A673 (cell line): ENCODE data around the gene ZZZ3. TPM values are rescaled to one million over a fixed set of nuclear protein-coding genes. Genes with fewer than 3 reads are reported as not detected.

ENCODE experiments used
- BruUV-seq: library from RNA; stranded (reverse); fragments of 400-500 nt; replicated peaks from 2 replicates; lab custom pipeline; 2021; lab: Mats Ljungman, UMichigan
- CTCF ChIA-PET: fragments of 300-600 bp; sonication (Branson Sonifier 250); formaldehyde crosslinking; loops from one replicate; lab custom pipeline; 2022; ENCODE audit warnings: antibody characterized with exemption; lab: Charles Lee
- POLR2A ChIA-PET: fragments of 300-600 bp; sonication (Branson Sonifier 250); formaldehyde crosslinking; loops from one replicate; lab custom pipeline; 2022; ENCODE audit warnings: antibody characterized with exemption; ENCODE audit not compliant: low non-redundant PET; lab: Charles Lee
- DNase-seq: peaks from one replicate; pipeline ENCODE4 v3.0.0-alpha.2; 2015; ENCODE audit warnings: low spot score
- H3K27ac ChIP-seq: fragments of 200-600 bp; sonication (generic); 2 replicates; pipeline ENCODE4 v1.5.1; 2016; ENCODE audit warnings: mixed run types, low read depth, mild to moderate bottlenecking, mixed read lengths, antibody characterized with exemption, low read length; ENCODE audit not compliant: poor library complexity, severe bottlenecking
- H3K27me3 ChIP-seq: fragments of 200-600 bp; sonication (generic); replicated peaks from 2 replicates; pipeline ENCODE4 v1.6.1; 2017; ENCODE audit warnings: mixed run types, low read depth, mild to moderate bottlenecking, mixed read lengths, antibody characterized with exemption, low read length; ENCODE audit not compliant: insufficient read depth, poor library complexity
- H3K36me3 ChIP-seq: fragments of 200-600 bp; sonication (generic); 2 replicates; pipeline ENCODE4 v1.6.1; 2016; ENCODE audit warnings: mixed run types, mild to moderate bottlenecking, mixed read lengths, antibody characterized with exemption, low read length; ENCODE audit not compliant: insufficient read depth, poor library complexity, severe bottlenecking
- H3K4me1 ChIP-seq: fragments of 200-600 bp; sonication (generic); 2 replicates; pipeline ENCODE4 v1.6.1; 2017; ENCODE audit warnings: mixed run types, mild to moderate bottlenecking, mixed read lengths, antibody characterized with exemption, low read length; ENCODE audit not compliant: insufficient read depth, poor library complexity, severe bottlenecking
- H3K4me3 ChIP-seq: fragments of 200-600 bp; sonication (generic); 2 replicates; pipeline ENCODE4 v1.5.1; 2016; ENCODE audit warnings: low read depth, mixed run types, mild to moderate bottlenecking, mixed read lengths, low read length; ENCODE audit not compliant: poor library complexity, severe bottlenecking
- H3K9me3 ChIP-seq: fragments of 200-600 bp; sonication (generic); 2 replicates; pipeline ENCODE4 v1.6.1; 2016; ENCODE audit warnings: mixed run types, low read depth, mild to moderate bottlenecking, mixed read lengths, antibody characterized with exemption, low read length; ENCODE audit not compliant: poor library complexity, severe bottlenecking
- CTCF ChIP-seq: fragments of 300-800, 200-600 bp; sonication (generic); conservative IDR thresholded peaks from 2 replicates; pipeline ENCODE4 v1.5.1; 2017; ENCODE audit warnings: low read depth, mild to moderate bottlenecking, antibody characterized with exemption, low read length, moderate library complexity, mixed read lengths
- EZH2 ChIP-seq: fragments of 200-600 bp; sonication (generic); IDR thresholded peaks from 2 replicates; pipeline ENCODE4 v1.6.1; 2017; ENCODE audit warnings: borderline replicate concordance, low read depth, mild to moderate bottlenecking, mixed read lengths, antibody characterized with exemption, low read length; ENCODE audit not compliant: poor library complexity, severe bottlenecking
- intact Hi-C: fragments of 100-400 bp; cut with micrococcal nuclease; formaldehyde crosslinking; loops from one replicate; pipeline ENCODE4 v1.10.0; 2022; ENCODE audit not compliant: unreplicated experiment
- total RNA-seq: library from RNA; stranded (reverse); gene quantifications from 2 replicates; pipeline ENCODE4 v1.2.3, GENCODE V29; 2021

The ZZZ3 gene
- total RNA-seq, 1 experiment from 2014 or later, result 68.8 TPM

- ChIA-PET POLR2A (no interaction called here), CTCF (no interaction called here)
- TF ChIP-seq EZH2 (no peak), CTCF (no peak)
- Histone ChIP-seq H3K4me3 (no peak overlapping the region), H3K27me3 (no peaks in the 10 kb centered on the region), H3K27ac (no peak overlapping the region), H3K36me3 (no peaks in the 10 kb centered on the region), H3K4me1 (peaks cover 10% of the 10 kb centered on the region), H3K9me3 (no peaks in the 10 kb centered on the region)
- intact Hi-C loops, result loop anchor here (10.0 kb wide), 1 partner anchor 124 kb away; no protein-coding TSS in a partner anchor
- no TSS peak for BruUV-seq
- DNase-seq, result no peak
These were observed 6.5 kb upstream of the ZZZ3 start for GRCh38 chr1:77688939-77689338.

- no peak for DNase-seq
- Histone ChIP-seq H3K36me3 (no peaks in the 10 kb centered on the region), H3K27me3 (no peaks in the 10 kb centered on the region), H3K27ac (no peak overlapping the region), H3K4me1 (peaks cover 12% of the 10 kb centered on the region), H3K9me3 (no peaks in the 10 kb centered on the region), H3K4me3 (no peak overlapping the region)
- no TSS peak for BruUV-seq
- no peak for TF ChIP-seq CTCF
- no peak for TF ChIP-seq EZH2
- ChIA-PET CTCF (no interaction called here), POLR2A (no interaction called here)
- intact Hi-C loops, result loop anchor here (10.0 kb wide), 1 partner anchor 123 kb away; no protein-coding TSS in a partner anchor
These were observed 5.1 kb upstream of the ZZZ3 start for GRCh38 chr1:77687519-77687906.

DNA sequence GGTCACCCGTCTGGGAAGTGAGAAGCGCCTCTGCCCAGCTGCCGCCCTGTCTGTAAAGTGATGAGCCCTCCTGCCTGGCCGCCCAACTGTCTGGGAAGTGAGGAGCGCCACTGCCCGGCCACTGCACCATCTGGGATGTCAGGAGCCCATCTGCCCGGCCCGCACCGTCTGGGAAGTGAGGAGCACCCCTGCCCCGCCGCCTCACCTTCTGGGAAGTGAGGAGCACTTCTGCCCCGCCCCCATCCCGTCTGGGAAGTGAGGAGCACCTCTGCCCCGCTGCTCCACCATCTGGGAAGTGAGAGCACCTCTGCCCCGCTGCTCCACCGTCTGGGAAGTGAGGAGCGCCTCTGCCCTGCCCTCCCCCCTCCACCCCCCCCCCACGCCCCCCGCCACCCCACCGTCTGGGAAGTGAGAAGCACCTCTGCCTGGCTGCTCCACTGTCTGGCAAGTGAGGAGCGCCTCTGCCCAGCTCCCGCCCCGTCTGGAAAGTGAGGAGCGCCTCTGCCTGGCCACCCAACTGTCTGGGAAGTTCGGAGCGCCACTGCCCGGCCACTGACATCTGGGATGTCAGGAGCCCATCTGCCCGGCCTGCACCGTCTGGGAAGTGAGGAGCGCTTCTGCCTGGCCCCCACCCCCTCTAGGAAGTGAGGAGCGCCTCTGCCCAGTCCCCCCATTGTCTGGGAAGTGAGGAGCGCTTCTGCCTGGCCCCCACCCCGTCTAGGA lies 4.5 kb upstream of the ZZZ3 start:
- Histone ChIP-seq H3K4me1 (peaks cover 12% of the 10 kb centered on the region), H3K4me3 (no peak overlapping the region), H3K9me3 (no peaks in the 10 kb centered on the region), H3K27ac (no peak overlapping the region), H3K27me3 (no peaks in the 10 kb centered on the region), H3K36me3 (no peaks in the 10 kb centered on the region)
- CTCF ChIA-PET, result no interaction called here
- DNase-seq, result no peak
- no TSS peak for BruUV-seq
- POLR2A ChIA-PET, result no interaction called here
- TF ChIP-seq EZH2 (no peak), CTCF (no peak)
- intact Hi-C loops, result loop anchor here (10.0 kb wide), 1 partner anchor 122 kb away; no protein-coding TSS in a partner anchor
